Stimulated activated CD4-positive, alpha-beta T cell treated with anti-CD3 and anti-CD28 coated beads, Interleukin-1b, Interleukin-23, amount 100 ng/mL, for 1 hour (primary cell): ENCODE measurements around the gene MBOAT7.
"Not testable (repeated sequence)": the region's sequence is repeated elsewhere in the genome, so short reads cannot be mapped to it uniquely, and the experiment has no call there.

Source experiments
- DNase-seq, 2 donors: peaks; one replicate each; pipeline ENCODE4 v3.0.0-alpha.2; 2020; ENCODE audit warnings: low read depth in 2 of 2

Gene MBOAT7

GRCh38 chr19:54189735-54190502, 539 bp upstream of the MBOAT7 start:
- DNase-seq = peak; percentile 100

- DNase-seq = peak in 1 of 2 donors; percentile 21
Observed at GRCh38 chr19:54188215-54188871, 1.0 kb downstream of the MBOAT7 start.

GRCh38 chr19:54186934-54187381, 2.4 kb downstream of the MBOAT7 start:
- no peak for DNase-seq

- no peak for DNase-seq
Observed at GRCh38 chr19:54186351-54186750, 3.0 kb downstream of the MBOAT7 start.

- DNase-seq = no peak
Observed at GRCh38 chr19:54183431-54183830, 5.9 kb downstream of the MBOAT7 start.

- DNase-seq = not testable (repeated sequence)
Observed at GRCh38 chr19:54181894-54182293, 7.5 kb downstream of the MBOAT7 start.

GRCh38 chr19:54180691-54181091, 8.7 kb downstream of the MBOAT7 start:
- no peak for DNase-seq

- DNase-seq = no peak
Observed at GRCh38 chr19:54179921-54180461, 9.4 kb downstream of the MBOAT7 start.

GRCh38 chr19:54179262-54179852, 10.0 kb downstream of the MBOAT7 start:
- DNase-seq = no peak

GRCh38 chr19:54178581-54179261, 10.7 kb downstream of the MBOAT7 start:
- no peak for DNase-seq

GRCh38 chr19:54173951-54174834, 15.2 kb downstream of the MBOAT7 start:
- no peak for DNase-seq

- DNase-seq = no peak
Observed at GRCh38 chr19:54173359-54173699, 16.1 kb downstream of the MBOAT7 start.

GRCh38 chr19:54172471-54173358, 16.7 kb downstream of the MBOAT7 start, which contains the start of gene TMC4:
Gene TMC4, minus strand, starts transcription at chr19:54173160. Its CDS starts 43 bp downstream, at chr19:54173117.
- DNase-seq = no peak

GRCh38 chr19:54171736-54172431, 17.5 kb downstream of the MBOAT7 start:
- DNase-seq = not testable (repeated sequence)

GRCh38 chr19:54169149-54169740, 20.1 kb downstream of the MBOAT7 start:
- no peak for DNase-seq

- DNase-seq = peak; percentile 84 to 93
Observed at GRCh38 chr19:54168174-54168917, 21.0 kb downstream of the MBOAT7 start.

- no peak for DNase-seq
Observed at GRCh38 chr19:54165222-54165621, 24.2 kb downstream of the MBOAT7 start.
